ENCODE measurements around the gene CIZ1.
"Not testable (repeated sequence)": the region's sequence is repeated elsewhere in the genome, so short reads cannot be mapped to it uniquely, and the experiment has no call there.

The CIZ1 gene

DNA sequence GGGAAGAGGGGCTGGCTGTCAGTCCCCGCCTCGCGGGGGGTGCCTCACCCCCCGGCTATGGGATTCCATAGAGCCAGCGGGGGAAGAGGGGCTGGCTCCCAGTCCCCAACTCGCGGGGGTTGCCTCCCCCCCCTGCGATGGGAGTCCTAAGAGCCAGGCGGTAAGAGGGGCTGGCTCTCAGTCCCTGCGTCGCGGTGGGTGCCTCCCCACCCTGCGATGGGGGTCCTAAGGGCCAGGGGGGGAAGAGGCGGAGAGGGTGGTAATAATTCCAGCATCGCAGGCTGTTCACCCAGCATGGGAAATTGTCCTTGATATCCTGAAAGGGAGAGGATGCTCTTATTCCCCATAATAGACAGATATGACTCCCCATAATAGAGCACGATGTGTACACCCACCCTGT lies 51.8 kb downstream of the CIZ1 start:
- ChIA-PET CTCF (no interaction called here), POLR2A (no interaction called here)
- no peak for TF ChIP-seq CTCF (IDR thresholded peaks at IDR 0.05; ENCODE audit: control extremely low read depth, extremely low read depth, low read depth, missing control alignments)
- no peak for DNase-seq (ENCODE audit: extremely low spot score)

- ChIA-PET CTCF (interaction anchor here (1.3 kb wide), 1 partner anchor 10 kb away, joined by 3 read pairs; no protein-coding TSS in a partner anchor), POLR2A (no interaction called here)
- DNase-seq (ENCODE audit: extremely low spot score), result no peak
- TF ChIP-seq CTCF (IDR thresholded peaks at IDR 0.05; ENCODE audit: control extremely low read depth, extremely low read depth, low read depth, missing control alignments), result no peak
These were observed 53.4 kb downstream of the CIZ1 start for GRCh38 chr9:128138001-128138400.

DNA sequence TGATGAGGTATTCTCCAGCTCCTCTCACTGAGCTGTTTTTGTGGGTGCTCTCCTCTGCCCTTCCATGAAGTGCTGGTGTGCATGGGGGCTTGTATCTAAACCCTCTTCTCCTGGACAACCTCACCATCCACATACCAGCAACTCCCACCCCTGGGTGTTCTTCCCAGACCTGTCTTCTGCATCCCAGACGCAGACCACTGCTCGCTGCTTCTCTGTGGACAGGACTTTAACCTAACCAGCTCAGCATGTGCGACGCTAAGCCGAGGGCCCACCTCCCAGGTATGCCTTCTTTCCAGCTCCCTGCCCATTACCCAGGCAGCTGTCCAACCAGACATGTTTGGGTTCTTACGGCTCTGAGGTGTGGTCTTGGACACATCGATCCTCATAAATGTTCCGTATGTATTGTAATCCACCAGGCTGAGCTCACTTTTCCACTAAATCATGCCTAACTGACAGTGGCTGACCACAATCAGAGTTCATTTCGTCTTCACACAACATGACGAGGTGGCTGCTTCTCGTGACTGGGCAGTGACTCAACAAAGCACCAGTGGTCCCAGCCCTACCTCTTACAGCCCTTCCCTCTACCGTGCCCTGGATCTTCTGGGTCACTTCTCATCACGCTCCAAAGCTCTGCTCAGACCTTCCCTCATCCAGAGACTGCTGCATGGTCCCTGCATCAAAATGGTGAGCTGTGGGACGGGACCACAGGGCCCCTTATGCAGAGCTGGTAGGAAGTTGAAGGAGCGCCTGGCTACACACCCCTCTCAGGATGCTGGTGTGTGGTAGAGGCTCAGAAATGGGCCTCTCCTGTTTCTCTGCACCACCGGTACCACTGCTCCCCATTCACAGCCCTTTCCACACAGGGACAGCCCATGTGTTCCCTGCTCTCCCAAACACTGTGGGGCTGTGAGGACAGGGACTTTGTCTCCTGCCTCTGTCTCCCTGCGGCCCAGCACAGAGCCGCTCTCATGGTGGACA lies 54.3 kb downstream of the CIZ1 start:
- POLR2A ChIA-PET, result no interaction called here
- TF ChIP-seq CTCF (IDR thresholded peaks at IDR 0.05; ENCODE audit: control extremely low read depth, extremely low read depth, low read depth, missing control alignments), result no peak
- CTCF ChIA-PET, result interaction anchor here (1.0 to 1.8 kb wide), 5 partner anchors 9 to 195 kb away, joined by 3 to 10 read pairs (median 4); partner anchors contain the start of gene CIZ1
- no peak for DNase-seq (ENCODE audit: extremely low spot score)

GRCh38 chr9:128135561-128135960 lies 55.8 kb downstream of the CIZ1 start:
- CTCF ChIA-PET; DNase-seq (ENCODE audit: extremely low spot score); POLR2A ChIA-PET: not testable (repeated sequence)

GRCh38 chr9:128132139-128132538 lies 59.2 kb downstream of the CIZ1 start:
- DNase-seq (ENCODE audit: extremely low spot score); CTCF ChIA-PET: not testable (repeated sequence)

GRCh38 chr9:128131346-128131745 lies 60.0 kb downstream of the CIZ1 start:
- POLR2A ChIA-PET; DNase-seq (ENCODE audit: extremely low spot score); CTCF ChIA-PET: not testable (repeated sequence)

More at GRCh38 chr9:128132139-128132538, 59.2 kb downstream of the CIZ1 start:
- POLR2A ChIA-PET, result not testable (repeated sequence)

DNA sequence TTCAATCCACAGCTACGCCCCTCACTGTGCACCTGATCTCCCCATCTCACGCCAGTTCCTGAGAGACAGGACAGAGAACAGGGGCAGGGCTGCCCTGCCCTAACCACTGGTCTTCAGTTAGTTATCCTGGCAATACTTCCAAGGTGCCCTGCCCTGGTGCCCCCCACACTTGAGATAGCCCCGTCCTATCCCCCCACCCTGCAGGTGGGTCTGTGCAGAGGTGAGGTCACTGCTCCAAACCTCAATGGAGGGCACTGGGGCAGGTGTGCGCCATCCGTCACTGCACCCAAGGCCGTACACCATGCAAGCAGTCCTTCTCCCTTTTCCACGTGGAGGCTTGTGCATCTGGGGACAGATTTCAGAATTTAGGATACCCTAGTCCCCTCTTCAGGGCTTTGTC lies 60.7 kb downstream of the CIZ1 start:
- DNase-seq (ENCODE audit: extremely low spot score), result not testable (repeated sequence)
- CTCF ChIA-PET, result interaction anchor here (7.4 kb wide), 1 partner anchor 15 kb away, joined by 110 read pairs; no protein-coding TSS in a partner anchor
- POLR2A ChIA-PET, result interaction anchor here (0.6 kb wide), 1 partner anchor 28 kb away, joined by 7 read pairs; no protein-coding TSS in a partner anchor

GRCh38 chr9:128129976-128130590 lies 61.3 kb downstream of the CIZ1 start:
- TF ChIP-seq CTCF (IDR thresholded peaks at IDR 0.05; ENCODE audit: control extremely low read depth, extremely low read depth, low read depth, missing control alignments), result peak; percentile 39
- DNase-seq (ENCODE audit: extremely low spot score), result not testable (repeated sequence)
- ChIA-PET POLR2A (interaction anchor here (0.6 kb wide), 1 partner anchor 29 kb away, joined by 7 read pairs; no protein-coding TSS in a partner anchor), CTCF (interaction anchor here (2.5 to 7.4 kb wide), 2 partner anchors 12 to 15 kb away, joined by 10 to 110 read pairs; no protein-coding TSS in a partner anchor)
